ENCODE results near the gene MOBP. TPM values are rescaled to one million over a fixed set of nuclear protein-coding genes. Genes with fewer than 3 reads are reported as not detected.

Gene MOBP
- total RNA-seq, 1 experiment from 2014 or later: not detected

GRCh38 chr3:39476783-39477182, 9.3 kb downstream of the MOBP start:
- no peaks in the 10 kb centered on the region for H3K79me2 ChIP-seq (ENCODE audit: low read length)
- CTCF ChIA-PET: no interaction called here

GRCh38 chr3:39478226-39478625, 10.7 kb downstream of the MOBP start:
- no peak overlapping the region for H3K27ac ChIP-seq (ENCODE audit: low read length)
- DNase-seq (no peak), ATAC-seq (no peak)
- H3K27me3 ChIP-seq (ENCODE audit: low read length): peaks cover 42% of the 10 kb centered on the region
- no peak overlapping the region for H3K4me2 ChIP-seq (ENCODE audit: low read length)
- no peaks in the 10 kb centered on the region for H3K9me2 ChIP-seq (replicated peaks; ENCODE audit: low read length)
- H3K79me2 ChIP-seq (ENCODE audit: low read length): no peaks in the 10 kb centered on the region
- H4K20me1 ChIP-seq (ENCODE audit: low read length): no peaks in the 10 kb centered on the region
- H2AFZ ChIP-seq (ENCODE audit: low read length): no peak overlapping the region
- intact Hi-C loops (cut with micrococcal nuclease): no loop called here
- ChIA-PET POLR2A (ENCODE audit: unreplicated experiment) (no interaction called here), CTCF (no interaction called here)
- H3K9ac ChIP-seq (ENCODE audit: low read length): no peak overlapping the region
- no peaks in the 10 kb centered on the region for H3F3A ChIP-seq (ENCODE audit: low read length, unreplicated experiment)
- no peak overlapping the region for H3K4me3 ChIP-seq (ENCODE audit: low read length)
- H3K4me1 ChIP-seq (ENCODE audit: insufficient read depth, low read length): no peaks in the 10 kb centered on the region
- TF ChIP-seq EZH2phosphoT487 (IDR thresholded peaks at IDR 0.05; ENCODE audit: borderline replicate concordance, low read length) (no peak), CTCF (conservative IDR thresholded peaks at IDR 0.05; ENCODE audit: low read depth, low read length) (no peak), EZH2 (IDR thresholded peaks at IDR 0.05; ENCODE audit: low read length, unreplicated experiment) (no peak)
- no TSS peak for BruUV-seq (replicated peaks)
- no peaks in the 10 kb centered on the region for H3K36me3 ChIP-seq (ENCODE audit: low read depth, low read length)
- H3K9me3 ChIP-seq (ENCODE audit: low read length): no peaks in the 10 kb centered on the region

More at GRCh38 chr3:39476783-39477182, 9.3 kb downstream of the MOBP start:
- Histone ChIP-seq H3K9me2 (replicated peaks; ENCODE audit: low read length) (no peaks in the 10 kb centered on the region), H4K20me1 (ENCODE audit: low read length) (no peaks in the 10 kb centered on the region), H3K36me3 (ENCODE audit: low read depth, low read length) (no peaks in the 10 kb centered on the region), H3K27me3 (ENCODE audit: low read length) (peaks cover 31% of the 10 kb centered on the region), H3K9ac (ENCODE audit: low read length) (no peak overlapping the region), H3F3A (ENCODE audit: low read length, unreplicated experiment) (no peaks in the 10 kb centered on the region), H3K4me3 (ENCODE audit: low read length) (no peak overlapping the region), H3K9me3 (ENCODE audit: low read length) (no peaks in the 10 kb centered on the region), H3K4me2 (ENCODE audit: low read length) (no peak overlapping the region), H3K4me1 (ENCODE audit: insufficient read depth, low read length) (no peaks in the 10 kb centered on the region), H3K27ac (ENCODE audit: low read length) (no peak overlapping the region), H2AFZ (ENCODE audit: low read length) (no peak overlapping the region)
- no peak for DNase-seq
- no TSS peak for BruUV-seq (replicated peaks)
- no peak for ATAC-seq
- TF ChIP-seq EZH2 (IDR thresholded peaks at IDR 0.05; ENCODE audit: low read length, unreplicated experiment): no peak
- intact Hi-C loops (cut with micrococcal nuclease): no loop called here
- POLR2A ChIA-PET (ENCODE audit: unreplicated experiment): no interaction called here

- no peaks in the 10 kb centered on the region for H3K36me3 ChIP-seq (ENCODE audit: low read depth, low read length)
- H3K79me2 ChIP-seq (ENCODE audit: low read length): no peaks in the 10 kb centered on the region
- H3K9me2 ChIP-seq (replicated peaks; ENCODE audit: low read length): no peaks in the 10 kb centered on the region
- no peak for DNase-seq
- H3K9me3 ChIP-seq (ENCODE audit: low read length): no peaks in the 10 kb centered on the region
- no peaks in the 10 kb centered on the region for H3K4me1 ChIP-seq (ENCODE audit: insufficient read depth, low read length)
- ChIA-PET CTCF (no interaction called here), POLR2A (ENCODE audit: unreplicated experiment) (interaction anchor here (0.6 kb wide), 1 partner anchor 178 kb away, joined by 3 read pairs; no protein-coding TSS in a partner anchor)
- no peak overlapping the region for H2AFZ ChIP-seq (ENCODE audit: low read length)
- H3K4me2 ChIP-seq (ENCODE audit: low read length): no peak overlapping the region
- H3F3A ChIP-seq (ENCODE audit: low read length, unreplicated experiment): no peaks in the 10 kb centered on the region
- H3K27me3 ChIP-seq (ENCODE audit: low read length): peaks cover 55% of the 10 kb centered on the region
- ATAC-seq: no peak
- no peaks in the 10 kb centered on the region for H4K20me1 ChIP-seq (ENCODE audit: low read length)
- no peak overlapping the region for H3K4me3 ChIP-seq (ENCODE audit: low read length)
- H3K27ac ChIP-seq (ENCODE audit: low read length): no peak overlapping the region
- BruUV-seq (replicated peaks): no TSS peak
- no peak overlapping the region for H3K9ac ChIP-seq (ENCODE audit: low read length)
- TF ChIP-seq EZH2phosphoT487 (IDR thresholded peaks at IDR 0.05; ENCODE audit: borderline replicate concordance, low read length) (no peak), CTCF (conservative IDR thresholded peaks at IDR 0.05; ENCODE audit: low read depth, low read length) (no peak), EZH2 (IDR thresholded peaks at IDR 0.05; ENCODE audit: low read length, unreplicated experiment) (no peak)
- intact Hi-C loops (cut with micrococcal nuclease): no loop called here
Observed at GRCh38 chr3:39479701-39480414, 12.4 kb downstream of the MOBP start.

Data from PC-3 (cell line).